ENCODE data around the gene HS3ST5. TPM values are rescaled to one million over a fixed set of nuclear protein-coding genes. Genes with fewer than 3 reads are reported as not detected.

HS3ST5 gene
- total and polyA plus RNA-seq, 2 experiments from 2014 or later = not detected

GRCh38 chr6:114377881-114378280 lies 35.1 kb upstream of the HS3ST5 start:
- H3K4me3 ChIP-seq = no peak overlapping the region
- H3F3A ChIP-seq (ENCODE audit: insufficient read depth) = no peaks in the 10 kb centered on the region
- H2AFZ ChIP-seq = no peak overlapping the region
- 75 to 76% methylated on average over 3 of the region's 3 CpGs for WGBS, 2 experiments (ENCODE audit: low coverage in 1 of 2, low lambda C conversion rate in 2 of 2, missing lambda C conversion rate in 2 of 2)
- no peaks in the 10 kb centered on the region for H3K27me3 ChIP-seq (replicated peaks; ENCODE audit: insufficient read depth)
- H3K4me2 ChIP-seq (ENCODE audit: unreplicated experiment) = no peak overlapping the region
- no peak for TF ChIP-seq EZH2phosphoT487 (IDR thresholded peaks at IDR 0.05; ENCODE audit: insufficient read depth, low read depth)
- TF ChIP-seq EZH2 (IDR thresholded peaks at IDR 0.05; ENCODE audit: insufficient read depth, poor library complexity, severe bottlenecking) = no peak
- H3K9me2 ChIP-seq (ENCODE audit: insufficient read depth) = no peaks in the 10 kb centered on the region
- no peak overlapping the region for H3K9ac ChIP-seq
- H4K20me1 ChIP-seq (ENCODE audit: insufficient read depth) = no peaks in the 10 kb centered on the region
- H3K79me2 ChIP-seq (ENCODE audit: insufficient read depth) = no peaks in the 10 kb centered on the region
- no peaks in the 10 kb centered on the region for H3K9me3 ChIP-seq (ENCODE audit: low read depth)
- H3K27ac ChIP-seq = no peak overlapping the region
- H3K4me1 ChIP-seq (ENCODE audit: insufficient read depth) = no peaks in the 10 kb centered on the region
- H3K36me3 ChIP-seq (ENCODE audit: low read depth) = no peaks in the 10 kb centered on the region
- DNase-seq = no peak
- in situ Hi-C loops (cut with MboI) = no loop called here

- Histone ChIP-seq H3K4me3 (no peak overlapping the region), H3K27me3 (replicated peaks; ENCODE audit: insufficient read depth) (no peaks in the 10 kb centered on the region), H2AFZ (no peak overlapping the region), H3K36me3 (ENCODE audit: low read depth) (no peaks in the 10 kb centered on the region), H4K20me1 (ENCODE audit: insufficient read depth) (no peaks in the 10 kb centered on the region), H3K27ac (no peak overlapping the region), H3K9me2 (ENCODE audit: insufficient read depth) (no peaks in the 10 kb centered on the region), H3F3A (ENCODE audit: insufficient read depth) (no peaks in the 10 kb centered on the region), H3K4me2 (ENCODE audit: unreplicated experiment) (no peak overlapping the region), H3K9me3 (ENCODE audit: low read depth) (no peaks in the 10 kb centered on the region), H3K79me2 (ENCODE audit: insufficient read depth) (no peaks in the 10 kb centered on the region), H3K9ac (no peak overlapping the region), H3K4me1 (ENCODE audit: insufficient read depth) (no peaks in the 10 kb centered on the region)
- WGBS, 2 experiments (ENCODE audit: low coverage in 1 of 2, low lambda C conversion rate in 2 of 2, missing lambda C conversion rate in 2 of 2) = 24 to 25% methylated on average over 2 of the region's 2 CpGs
- DNase-seq = no peak
- TF ChIP-seq EZH2 (IDR thresholded peaks at IDR 0.05; ENCODE audit: insufficient read depth, poor library complexity, severe bottlenecking) (no peak), EZH2phosphoT487 (IDR thresholded peaks at IDR 0.05; ENCODE audit: insufficient read depth, low read depth) (no peak)
- in situ Hi-C loops (cut with MboI) = no loop called here
Observed at GRCh38 chr6:114376611-114377175, 33.9 kb upstream of the HS3ST5 start.

GRCh38 chr6:114375541-114376192 lies 32.8 kb upstream of the HS3ST5 start:
- no peaks in the 10 kb centered on the region for H4K20me1 ChIP-seq (ENCODE audit: insufficient read depth)
- H3K4me2 ChIP-seq (ENCODE audit: unreplicated experiment) = no peak overlapping the region
- no peaks in the 10 kb centered on the region for H3K9me2 ChIP-seq (ENCODE audit: insufficient read depth)
- no peak overlapping the region for H3K27ac ChIP-seq
- in situ Hi-C loops (cut with MboI) = no loop called here
- TF ChIP-seq EZH2phosphoT487 (IDR thresholded peaks at IDR 0.05; ENCODE audit: insufficient read depth, low read depth) = no peak
- no peak for TF ChIP-seq EZH2 (IDR thresholded peaks at IDR 0.05; ENCODE audit: insufficient read depth, poor library complexity, severe bottlenecking)
- no peak overlapping the region for H2AFZ ChIP-seq
- no peaks in the 10 kb centered on the region for H3K9me3 ChIP-seq (ENCODE audit: low read depth)
- no peaks in the 10 kb centered on the region for H3K36me3 ChIP-seq (ENCODE audit: low read depth)
- no peak for DNase-seq
- H3K4me1 ChIP-seq (ENCODE audit: insufficient read depth) = no peaks in the 10 kb centered on the region
- H3K4me3 ChIP-seq = no peak overlapping the region
- H3K79me2 ChIP-seq (ENCODE audit: insufficient read depth) = no peaks in the 10 kb centered on the region
- H3K9ac ChIP-seq = no peak overlapping the region
- 0 to 4% methylated on average over 1 of the region's 1 CpG for WGBS, 2 experiments (ENCODE audit: low coverage in 1 of 2, low lambda C conversion rate in 2 of 2, missing lambda C conversion rate in 2 of 2)
- H3F3A ChIP-seq (ENCODE audit: insufficient read depth) = no peaks in the 10 kb centered on the region
- H3K27me3 ChIP-seq (replicated peaks; ENCODE audit: insufficient read depth) = no peaks in the 10 kb centered on the region

- no peaks in the 10 kb centered on the region for H4K20me1 ChIP-seq (ENCODE audit: insufficient read depth)
- H3K27ac ChIP-seq = no peak overlapping the region
- H3K79me2 ChIP-seq (ENCODE audit: insufficient read depth) = no peaks in the 10 kb centered on the region
- H3K9me2 ChIP-seq (ENCODE audit: insufficient read depth) = no peaks in the 10 kb centered on the region
- H3K27me3 ChIP-seq (replicated peaks; ENCODE audit: insufficient read depth) = no peaks in the 10 kb centered on the region
- H3F3A ChIP-seq (ENCODE audit: insufficient read depth) = no peaks in the 10 kb centered on the region
- H3K4me3 ChIP-seq = no peak overlapping the region
- no peak overlapping the region for H3K4me2 ChIP-seq (ENCODE audit: unreplicated experiment)
- 86 to 92% methylated on average over 1 of the region's 1 CpG for WGBS, 2 experiments (ENCODE audit: low coverage in 1 of 2, low lambda C conversion rate in 2 of 2, missing lambda C conversion rate in 2 of 2)
- TF ChIP-seq EZH2 (IDR thresholded peaks at IDR 0.05; ENCODE audit: insufficient read depth, poor library complexity, severe bottlenecking) (no peak), EZH2phosphoT487 (IDR thresholded peaks at IDR 0.05; ENCODE audit: insufficient read depth, low read depth) (no peak)
- H3K9me3 ChIP-seq (ENCODE audit: low read depth) = no peaks in the 10 kb centered on the region
- in situ Hi-C loops (cut with MboI) = no loop called here
- no peak for DNase-seq
- no peak overlapping the region for H2AFZ ChIP-seq
- no peaks in the 10 kb centered on the region for H3K36me3 ChIP-seq (ENCODE audit: low read depth)
- H3K9ac ChIP-seq = no peak overlapping the region
- H3K4me1 ChIP-seq (ENCODE audit: insufficient read depth) = no peaks in the 10 kb centered on the region
Observed at GRCh38 chr6:114367315-114367961, 24.6 kb upstream of the HS3ST5 start.

Measured in GM23248 (cell line).